ENCODE measurements around the gene IL7R. TPM values are rescaled to one million over a fixed set of nuclear protein-coding genes. Genes with fewer than 3 reads are reported as not detected.

The IL7R gene
- total RNA-seq, 1 experiment from 2014 or later = not detected

Other genes with a start within 250 kb of the IL7R start
- gene SPEF2, start 239.0 kb upstream of the IL7R start, total RNA-seq (2014; rRNA removed; shearing (Covaris generic)) = 1.1 and 4.9 TPM in 2 replicates
- not detected in 2 replicates for gene CAPSL, start 81.7 kb downstream of the IL7R start, total RNA-seq (2014; rRNA removed; shearing (Covaris generic))
- not detected in 2 replicates for gene UGT3A1, start 134.5 kb downstream of the IL7R start, total RNA-seq (2014; rRNA removed; shearing (Covaris generic))
- not detected in 2 replicates for gene UGT3A2, start 210.0 kb downstream of the IL7R start, total RNA-seq (2014; rRNA removed; shearing (Covaris generic))